Fibroblast of the aortic adventitia (primary cell): Measurements from ENCODE around the gene KCNA2. TPM values are rescaled to one million over a fixed set of nuclear protein-coding genes. Genes with fewer than 3 reads are reported as not detected.

ENCODE experiments used
- DNase-seq: peaks from one replicate; pipeline ENCODE4 v3.0.0-alpha.2; 2010; ENCODE audit warnings: low read depth
- H3K4me3 ChIP-seq: 2 replicates; pipeline ENCODE4 v1.5.1; 2011; ENCODE audit warnings: low read depth, mild to moderate bottlenecking, control low read depth, low read length, moderate library complexity
- total RNA-seq: library from RNA; depleted of rRNA; stranded (reverse); fragments of >200 nt; gene quantifications from 2 replicates; pipeline ENCODE4 v1.2.3, GENCODE V29; 2012; ENCODE audit warnings: low replicate concordance
- TF ChIP-seq, protein P1 (sequence below): IDR thresholded peaks from 2 replicates; pipeline ENCODE4 v1.5.1; 2011; ENCODE audit warnings: mild to moderate bottlenecking, low read length, control low read depth, inconsistent platforms; ENCODE audit not compliant: insufficient read depth

Gene KCNA2
- total RNA-seq, 1 donor = not detected

GRCh38 chr1:110635434-110635833 lies 29.3 kb upstream of the KCNA2 start:
- DNase-seq = no peak
- no peak overlapping the region for H3K4me3 ChIP-seq
- TF ChIP-seq, protein P1, sequence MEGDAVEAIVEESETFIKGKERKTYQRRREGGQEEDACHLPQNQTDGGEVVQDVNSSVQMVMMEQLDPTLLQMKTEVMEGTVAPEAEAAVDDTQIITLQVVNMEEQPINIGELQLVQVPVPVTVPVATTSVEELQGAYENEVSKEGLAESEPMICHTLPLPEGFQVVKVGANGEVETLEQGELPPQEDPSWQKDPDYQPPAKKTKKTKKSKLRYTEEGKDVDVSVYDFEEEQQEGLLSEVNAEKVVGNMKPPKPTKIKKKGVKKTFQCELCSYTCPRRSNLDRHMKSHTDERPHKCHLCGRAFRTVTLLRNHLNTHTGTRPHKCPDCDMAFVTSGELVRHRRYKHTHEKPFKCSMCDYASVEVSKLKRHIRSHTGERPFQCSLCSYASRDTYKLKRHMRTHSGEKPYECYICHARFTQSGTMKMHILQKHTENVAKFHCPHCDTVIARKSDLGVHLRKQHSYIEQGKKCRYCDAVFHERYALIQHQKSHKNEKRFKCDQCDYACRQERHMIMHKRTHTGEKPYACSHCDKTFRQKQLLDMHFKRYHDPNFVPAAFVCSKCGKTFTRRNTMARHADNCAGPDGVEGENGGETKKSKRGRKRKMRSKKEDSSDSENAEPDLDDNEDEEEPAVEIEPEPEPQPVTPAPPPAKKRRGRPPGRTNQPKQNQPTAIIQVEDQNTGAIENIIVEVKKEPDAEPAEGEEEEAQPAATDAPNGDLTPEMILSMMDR = no peak

DNA sequence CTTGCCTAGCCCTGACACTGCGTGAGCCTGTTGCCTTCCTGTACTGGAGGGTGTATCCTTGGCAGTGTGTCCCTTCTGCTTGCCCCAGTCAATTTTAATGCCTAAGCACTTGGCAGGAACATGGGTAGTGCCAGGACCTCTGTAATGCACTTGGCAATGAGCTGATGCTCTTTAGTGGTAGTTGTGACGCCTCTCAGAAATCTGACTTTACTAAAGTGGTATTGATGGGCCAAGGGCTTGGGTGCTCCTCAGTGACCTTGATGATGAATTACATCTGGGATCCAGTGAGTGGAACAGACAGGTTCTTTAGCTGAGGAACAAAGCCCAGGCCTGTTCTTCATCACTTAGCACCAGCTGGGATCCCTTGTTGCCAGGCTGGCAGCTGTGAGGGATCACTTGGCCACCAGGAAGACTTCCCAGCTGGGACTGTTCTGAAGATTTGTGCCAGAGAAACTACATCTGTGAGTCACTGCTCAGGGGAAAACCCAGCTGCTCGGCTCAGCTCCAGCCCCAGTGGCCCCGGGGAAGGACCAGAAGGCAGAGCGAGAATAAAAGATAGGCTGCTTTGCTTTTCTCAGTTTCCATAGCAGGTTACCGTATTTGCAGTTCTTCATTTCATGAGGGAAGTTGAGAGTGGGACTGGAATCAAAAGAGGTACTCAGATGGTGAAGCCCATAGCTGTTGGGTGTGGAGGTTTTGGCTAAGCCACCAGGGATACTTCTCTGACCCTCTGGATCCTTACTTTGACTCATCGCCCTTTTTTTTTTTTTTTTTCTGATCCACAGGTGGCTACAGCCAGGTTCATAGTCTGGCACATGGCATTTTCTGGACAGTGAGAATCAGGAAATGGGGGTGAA lies 28.5 kb upstream of the KCNA2 start:
- no peak overlapping the region for H3K4me3 ChIP-seq
- TF ChIP-seq, protein P1 = no peak
- DNase-seq = peak; percentile 82

- no peak for DNase-seq
Observed at GRCh38 chr1:110634086-110634454, 27.9 kb upstream of the KCNA2 start.

DNA sequence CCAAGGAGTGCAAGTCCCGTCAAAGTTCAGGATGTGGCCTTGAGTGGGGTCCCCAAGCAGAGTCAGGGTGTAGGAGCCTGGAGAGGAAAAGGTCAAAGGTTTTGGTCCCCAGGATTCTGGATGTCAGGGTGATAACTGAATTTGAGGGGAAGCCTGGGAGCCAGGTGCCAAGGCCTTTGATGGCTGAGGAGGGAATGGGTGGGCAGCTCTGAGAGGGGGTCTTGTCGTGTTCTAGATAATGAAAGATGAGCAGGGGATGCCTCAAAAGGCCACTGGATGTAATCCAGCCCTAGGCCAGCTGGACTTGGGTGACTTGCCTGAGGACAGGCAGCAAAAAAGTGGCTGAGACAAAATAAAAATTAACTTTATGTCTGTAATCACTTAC lies 27.5 kb upstream of the KCNA2 start:
- no peak overlapping the region for H3K4me3 ChIP-seq
- TF ChIP-seq, protein P1 = no peak
- DNase-seq = no peak

More at GRCh38 chr1:110634086-110634454, 27.9 kb upstream of the KCNA2 start:
- H3K4me3 ChIP-seq = no peak overlapping the region
- TF ChIP-seq, protein P1 = no peak

DNA sequence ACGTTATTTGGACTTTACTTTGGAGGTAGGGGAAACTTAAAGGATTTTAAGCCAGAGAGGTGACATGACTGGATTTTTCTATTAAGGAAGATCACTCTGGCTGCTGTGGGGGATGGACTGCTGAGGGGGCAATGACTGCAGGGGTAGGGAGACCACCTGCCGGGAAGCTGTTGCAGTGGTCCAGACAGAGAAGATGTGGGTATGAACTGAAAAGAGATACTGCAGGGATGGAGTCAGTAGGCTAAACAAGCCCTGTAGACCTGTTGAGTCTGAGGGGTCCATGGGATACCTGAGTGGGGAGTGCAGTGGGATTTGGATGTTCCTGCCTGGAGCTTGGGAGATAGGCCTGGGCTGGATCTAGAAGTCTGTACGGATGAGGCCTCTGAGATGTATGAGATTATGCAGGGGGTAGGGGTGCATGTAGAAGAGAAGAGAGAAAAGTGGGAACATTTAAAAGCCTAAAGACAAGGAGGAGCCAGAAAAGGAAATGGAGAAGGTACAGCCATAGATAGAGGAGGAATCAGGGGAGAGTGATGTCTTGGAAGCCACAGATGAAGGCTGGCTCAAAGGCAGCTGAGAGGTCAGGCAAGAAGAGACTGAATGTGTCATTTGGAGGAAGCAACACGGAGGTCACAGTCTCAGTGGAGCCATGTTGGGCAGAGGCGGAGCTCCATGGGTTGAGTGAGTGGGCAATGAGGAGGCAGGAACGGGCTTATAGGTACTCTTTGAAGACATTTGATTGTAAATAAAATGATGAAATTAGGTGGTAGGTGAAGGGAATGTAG lies 25.9 kb upstream of the KCNA2 start:
- no peak overlapping the region for H3K4me3 ChIP-seq
- DNase-seq = no peak
- TF ChIP-seq, protein P1 = no peak

DNA sequence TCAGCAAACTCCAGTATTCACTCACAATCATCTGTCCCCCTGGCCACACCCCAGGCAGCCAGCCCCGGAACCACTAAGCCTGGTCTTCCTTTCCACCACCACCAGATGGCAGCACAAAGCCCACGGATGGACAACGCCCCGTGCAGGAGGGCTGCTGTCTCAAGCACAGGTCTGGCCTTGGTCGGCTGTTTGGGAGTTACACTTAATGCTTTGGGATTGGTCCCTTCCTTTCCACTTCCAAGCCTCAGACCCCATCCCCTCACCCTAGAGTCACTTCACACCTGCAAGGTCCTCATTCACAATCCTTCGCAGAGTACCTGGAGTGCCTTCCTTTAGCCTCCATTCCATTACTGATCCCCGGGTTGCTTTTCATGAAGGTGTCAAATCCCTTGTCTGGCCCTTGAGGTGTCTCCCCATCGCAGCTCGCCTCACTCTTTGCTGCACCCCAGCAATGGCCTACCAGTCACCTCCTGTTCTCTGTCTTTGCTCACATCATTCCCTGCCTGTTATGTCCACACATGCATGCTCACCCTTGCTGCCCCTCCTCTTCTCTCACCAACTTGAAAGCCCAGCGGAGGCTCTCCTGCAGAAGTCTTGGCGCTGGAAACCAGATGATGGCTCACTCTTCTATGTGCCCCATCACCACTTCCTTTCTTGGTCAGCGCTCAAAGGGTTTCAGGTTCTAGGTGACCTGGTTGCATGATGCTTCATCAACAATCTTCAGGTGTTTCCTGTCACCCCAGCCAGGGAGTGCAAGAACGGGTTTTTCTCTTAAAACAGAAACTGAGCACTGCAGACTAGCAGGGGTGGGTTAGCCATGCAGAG lies 24.9 kb upstream of the KCNA2 start:
- no peak overlapping the region for H3K4me3 ChIP-seq
- TF ChIP-seq, protein P1 = peak; percentile 86
- DNase-seq = peak; percentile 60
